NCI-H774 (cell line): ENCODE results near the gene PPP1R12A.
"Not testable (repeated sequence)": the region's sequence is repeated elsewhere in the genome, so short reads cannot be mapped to it uniquely, and the experiment has no call there.

Source experiments
- DNase-seq: peaks from one replicate; lab custom pipeline; 2025; lab: John Stamatoyannopoulos, UW

Gene PPP1R12A

DNA sequence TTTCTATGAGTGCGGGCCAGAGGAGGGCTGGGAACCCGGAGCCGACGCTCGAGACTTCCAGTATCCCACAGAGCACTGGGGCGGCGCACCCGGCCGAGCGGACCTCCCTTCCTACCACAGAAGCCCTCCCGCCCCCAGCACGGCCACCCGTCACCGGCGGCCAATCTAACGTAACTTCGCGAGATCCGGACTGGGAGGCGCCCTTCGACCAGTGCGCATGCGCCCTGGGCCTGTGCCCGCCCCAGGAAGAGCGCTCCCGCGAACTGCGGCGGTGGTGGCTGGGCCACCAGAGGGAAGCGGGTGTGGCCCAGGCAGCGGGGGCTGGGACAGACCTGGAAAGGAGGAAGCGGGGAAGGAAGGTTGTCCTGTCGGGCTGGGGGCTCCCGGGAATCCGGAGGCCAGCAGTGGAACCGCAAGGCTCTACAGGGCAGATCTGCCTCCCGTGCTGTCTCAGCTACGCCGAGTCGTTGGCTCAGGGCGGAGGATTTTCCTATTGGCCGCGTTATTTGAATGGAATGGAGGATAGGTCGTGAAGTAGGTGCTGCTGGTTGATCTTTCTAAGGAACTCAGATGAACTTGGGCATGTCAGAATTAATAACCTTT is at the start of gene PPP1R12A:
Gene PPP1R12A (minus strand): TSS at position 77 of the 603 bp plus-strand sequence. CDS start 166 bp downstream, outside the sequence.
- DNase-seq: peak; percentile 99

- DNase-seq: peak; percentile 97
These were observed 49.2 kb upstream of the PPP1R12A start for GRCh38 chr12:79983986-79984620.

DNA sequence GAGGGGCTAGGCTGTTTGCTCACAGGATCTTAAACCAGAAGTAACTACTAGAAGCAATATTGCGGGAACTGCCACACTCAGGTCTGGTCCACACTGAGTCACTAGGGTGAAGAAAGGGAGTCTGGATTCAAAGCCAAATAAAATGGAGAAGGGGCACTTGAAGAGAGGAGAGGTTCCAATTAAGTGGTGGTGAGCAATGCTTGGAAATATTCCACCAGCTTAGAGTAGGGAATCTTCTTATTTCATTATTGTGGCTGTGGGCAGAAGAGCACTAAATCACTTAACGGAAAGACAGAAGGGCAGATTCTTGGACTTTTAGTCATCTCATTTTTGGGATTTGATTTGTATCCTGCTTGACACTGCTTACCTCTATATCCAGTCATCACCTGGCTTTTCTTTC is 48.6 kb upstream of the PPP1R12A start:
- no peak for DNase-seq

GRCh38 chr12:79982086-79983062 is 47.5 kb upstream of the PPP1R12A start:
- DNase-seq: no peak

DNA sequence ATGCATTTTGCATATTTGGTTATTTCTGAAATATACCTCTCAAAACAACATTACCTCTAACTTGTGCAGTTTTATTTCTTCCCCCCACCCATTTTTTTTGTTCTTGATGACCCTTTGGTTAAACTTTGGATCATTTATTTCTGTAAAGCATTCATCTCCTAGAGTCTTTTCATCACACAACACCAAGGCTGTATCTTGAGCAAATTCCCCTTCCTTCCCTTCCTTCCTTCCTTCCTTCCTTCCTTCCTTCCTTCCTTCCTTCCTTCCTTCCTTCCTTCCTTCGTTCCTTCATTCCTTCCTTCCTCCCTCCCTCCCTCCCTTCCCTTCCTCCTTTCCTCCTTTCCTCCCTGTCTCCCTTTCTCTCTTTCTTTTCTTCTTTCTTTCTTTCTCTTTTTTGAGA is 43.8 kb upstream of the PPP1R12A start:
- DNase-seq: no peak

- not testable (repeated sequence) for DNase-seq
These were observed 43.1 kb upstream of the PPP1R12A start for GRCh38 chr12:79977856-79978460.

GRCh38 chr12:79975143-79975542 is 40.2 kb upstream of the PPP1R12A start:
- DNase-seq: no peak

- peak; percentile 37 for DNase-seq
These were observed 38.9 kb upstream of the PPP1R12A start for GRCh38 chr12:79973801-79974200.

DNA sequence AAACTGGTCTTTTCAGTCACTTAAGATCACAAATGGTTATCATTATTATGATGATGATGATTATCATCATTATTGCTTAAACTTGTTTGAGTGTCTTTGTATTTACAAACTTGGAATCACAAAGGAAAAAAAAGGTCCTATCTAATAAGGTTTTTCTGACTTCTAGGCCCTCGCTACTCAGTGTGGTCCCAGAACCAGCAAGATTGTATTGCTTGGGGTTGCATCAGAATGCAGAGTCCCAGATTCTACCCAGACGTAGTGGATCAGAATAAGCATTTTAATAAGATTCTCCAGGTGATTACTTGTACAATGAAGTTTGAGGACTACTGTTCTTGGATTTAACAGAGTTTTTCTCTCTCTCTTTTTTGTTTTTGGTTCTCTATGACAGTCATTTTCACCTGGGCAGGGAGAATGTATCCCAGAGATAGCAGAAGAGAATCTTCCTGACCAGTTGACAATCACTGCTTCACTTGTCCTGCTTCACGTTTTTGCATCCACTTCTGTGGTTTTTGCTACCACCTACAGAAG is 29.3 kb upstream of the PPP1R12A start:
- no peak for DNase-seq

- no peak for DNase-seq
These were observed 26.5 kb upstream of the PPP1R12A start for GRCh38 chr12:79961411-79961810.

DNA sequence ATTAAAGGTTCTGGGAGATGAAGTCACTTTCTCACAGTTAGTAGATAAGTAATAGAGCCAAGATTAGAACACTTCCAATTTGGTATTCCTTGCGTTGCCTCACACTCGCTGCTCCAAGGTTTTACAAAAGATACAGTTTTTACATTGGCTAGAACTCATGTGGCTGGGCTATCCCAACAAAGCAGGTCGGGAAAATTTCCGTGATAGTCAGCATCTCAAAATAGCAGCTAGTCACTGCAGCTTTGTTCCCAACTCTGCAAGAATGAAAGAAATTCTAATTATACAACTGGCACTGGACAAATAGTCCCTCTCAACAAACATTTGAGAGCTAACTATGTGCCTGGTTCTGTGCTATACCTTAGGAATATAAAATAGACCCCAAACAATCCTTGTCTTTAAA is 24.6 kb upstream of the PPP1R12A start:
- DNase-seq: no peak

DNA sequence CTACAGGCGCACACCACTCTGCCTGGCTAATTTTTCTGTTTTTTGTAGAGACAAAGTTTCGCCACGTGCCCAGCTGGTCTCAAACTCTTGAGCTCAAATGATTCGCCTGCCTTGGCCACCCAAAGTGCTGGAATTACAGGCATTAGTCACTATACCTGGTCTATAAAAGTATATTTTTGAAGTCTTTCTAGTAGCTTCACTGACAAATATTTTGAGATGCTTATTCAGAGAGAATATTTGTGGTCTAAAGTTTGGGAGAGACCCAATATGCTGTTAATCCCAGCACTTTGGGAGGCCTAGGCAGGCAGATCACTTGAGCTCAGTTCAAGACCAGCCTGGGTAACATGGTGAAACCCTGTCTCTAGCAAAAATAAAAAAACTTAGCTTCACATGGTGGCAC is 22.0 kb upstream of the PPP1R12A start:
- no peak for DNase-seq

- no peak for DNase-seq
These were observed 20.7 kb upstream of the PPP1R12A start for GRCh38 chr12:79955561-79955960.

DNA sequence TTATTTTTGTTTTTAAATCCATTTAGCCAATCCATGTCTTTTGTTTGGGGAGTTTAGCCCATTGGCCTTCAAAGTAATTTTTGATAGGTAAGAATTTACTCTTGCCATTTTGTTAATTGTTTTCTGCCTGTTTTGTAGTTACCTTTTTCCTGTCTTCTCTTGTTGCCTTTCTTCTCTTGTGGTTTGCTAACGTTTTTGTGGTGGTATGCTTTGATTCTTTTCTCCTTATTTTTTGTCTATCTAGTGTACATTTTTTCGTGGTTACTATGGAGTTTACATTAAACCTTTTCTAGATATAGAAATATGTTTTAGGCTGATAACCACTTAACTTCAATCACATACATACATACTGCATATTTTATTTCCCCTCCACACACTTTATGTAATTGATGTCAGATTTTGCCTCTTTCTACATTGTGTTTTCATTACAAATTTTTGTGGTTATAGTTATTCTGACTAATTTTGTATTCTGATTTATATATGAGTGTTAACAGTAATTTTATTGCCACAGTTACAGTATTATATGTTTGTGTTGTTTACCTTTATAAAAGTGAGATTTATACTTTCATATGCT is 19.2 kb upstream of the PPP1R12A start:
- DNase-seq: no peak

- DNase-seq: no peak
These were observed 14.2 kb upstream of the PPP1R12A start for GRCh38 chr12:79949098-79949497.

DNA sequence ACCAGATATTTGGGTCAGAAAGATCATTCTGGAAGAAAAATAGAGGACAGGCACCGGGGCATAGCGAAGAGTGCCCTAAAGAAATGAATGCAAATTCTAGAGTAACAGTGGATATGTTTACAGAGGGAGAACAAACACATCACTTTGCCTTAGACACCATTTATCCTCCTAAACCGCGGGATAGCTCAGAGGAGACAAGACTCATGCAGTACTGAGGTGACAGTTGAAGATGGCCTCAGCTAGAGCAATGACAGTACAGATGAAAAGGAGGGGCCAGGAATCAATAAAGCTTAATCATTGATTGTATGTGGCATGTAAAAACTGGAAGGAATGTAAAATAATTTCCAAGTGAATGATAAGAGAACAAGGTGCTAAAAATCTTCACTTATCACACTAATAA is 10.5 kb upstream of the PPP1R12A start:
- DNase-seq: no peak

GRCh38 chr12:79944565-79944964 is 9.7 kb upstream of the PPP1R12A start:
- DNase-seq: no peak

DNA sequence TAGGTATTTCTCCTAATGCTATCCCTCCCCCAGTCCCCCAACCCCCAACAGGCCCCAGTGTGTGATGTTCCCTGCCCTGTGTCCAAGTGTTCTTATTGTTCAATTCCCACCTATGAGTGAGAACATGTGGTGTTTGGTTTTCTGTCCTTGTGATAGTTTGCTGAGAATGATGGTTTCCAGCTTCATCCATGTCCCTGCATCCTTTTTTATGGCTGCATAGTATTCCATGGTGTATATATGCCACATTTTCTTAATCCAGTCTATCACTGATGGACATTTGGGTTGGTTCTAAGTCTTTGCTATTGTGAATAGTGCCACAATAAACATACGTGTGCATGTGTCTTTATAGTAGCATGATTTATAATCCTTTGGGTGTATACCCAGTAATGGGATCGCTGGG is 7.9 kb upstream of the PPP1R12A start:
- not testable (repeated sequence) for DNase-seq

- no peak for DNase-seq
These were observed 4.9 kb upstream of the PPP1R12A start for GRCh38 chr12:79939728-79940310.

GRCh38 chr12:79938843-79939242 is 3.9 kb upstream of the PPP1R12A start:
- no peak for DNase-seq

DNA sequence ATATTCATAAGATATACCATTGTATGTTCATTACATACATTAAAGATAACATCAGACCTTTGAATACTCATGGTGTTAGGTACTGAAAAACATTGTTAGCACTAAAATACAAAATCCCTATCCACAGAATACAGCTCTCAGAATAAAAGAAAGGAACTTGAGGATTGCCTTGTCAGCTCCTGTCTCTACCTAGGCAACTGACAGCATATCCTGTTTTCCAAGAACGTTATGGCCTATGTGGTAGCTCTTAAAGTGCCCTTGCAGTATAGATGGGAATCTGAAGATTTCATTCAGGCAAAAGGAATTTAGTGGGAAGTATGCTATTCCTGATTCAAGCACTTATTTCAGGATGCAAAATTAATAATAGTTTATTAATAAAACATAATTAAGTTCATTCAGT is 1.8 kb upstream of the PPP1R12A start:
- DNase-seq: no peak
